ENCODE results near the gene ATXN7. TPM values are rescaled to one million over a fixed set of nuclear protein-coding genes. Genes with fewer than 3 reads are reported as not detected.

Gene ATXN7
- polyA plus RNA-seq, 3 donors: 2.7 to 29.5 (median 3.2) TPM

- Histone ChIP-seq H3K4me1 (ENCODE audit: control insufficient read depth in 1 of 2, insufficient read depth in 2 of 2, low read length in 2 of 2) (peaks cover 74 to 87% of the 10 kb centered on the region in 2 donors), H3K27ac (ENCODE audit: low read depth in 1 of 2, low read length in 2 of 2) (peak overlapping the region; percentile 43 to 79)
- WGBS (ENCODE audit: insufficient coverage): 67% methylated on average over 1 of the region's 3 CpGs
These were observed 69.0 kb downstream of the ATXN7 start for GRCh38 chr3:63932509-63933212.

GRCh38 chr3:63933459-63933858 lies 69.8 kb downstream of the ATXN7 start:
- H3K79me2 ChIP-seq (ENCODE audit: insufficient read depth, low read length): peaks cover 79% of the 10 kb centered on the region
- H3K4me2 ChIP-seq (replicated peaks; ENCODE audit: extremely low read depth, low read length, poor library complexity, severe bottlenecking): peak overlapping the region; percentile 72
- H3K27ac Mint-ChIP-seq: peak overlapping the region; percentile 90 to 97 (median 95)
- peaks cover 17 to 33% of the 10 kb centered on the region in 2 donors for H3K36me3 Mint-ChIP-seq
- no peaks in the 10 kb centered on the region for H3K27me3 ChIP-seq (ENCODE audit: control insufficient read depth in 2 of 2, insufficient read depth in 2 of 2, low read length in 2 of 2)
- intact Hi-C loops (cut with micrococcal nuclease): loop anchor here in 1 of 2 donors (2.0 to 5.0 kb wide), 2 partner anchors 21 to 34 kb away; partner anchors contain the start of gene SCAANT1
- WGBS (ENCODE audit: insufficient coverage): 80% methylated on average over 1 of the region's 1 CpG
- DNase-seq: peak; percentile 44 to 69 (median 60)
- H3K27me3 Mint-ChIP-seq (ENCODE audit: low read depth in 3 of 3): peaks cover 0 to 2% (median 0%) of the 10 kb centered on the region in 3 donors
- H3K9me3 Mint-ChIP-seq: no peaks in the 10 kb centered on the region
- H3K36me3 ChIP-seq (replicated peaks in 1 of 2; ENCODE audit: control insufficient read depth in 1 of 2, insufficient read depth in 2 of 2, low read length in 2 of 2): no peaks in the 10 kb centered on the region
- peaks cover 92% of the 10 kb centered on the region for H3K4me1 Mint-ChIP-seq
- peak overlapping the region in 1 of 3 experiments; percentile 61 for H3K4me3 ChIP-seq (replicated peaks in 1 of 3; ENCODE audit: low read depth in 2 of 3, low read length in 3 of 3)
- peaks cover 75 to 87% of the 10 kb centered on the region in 2 donors for H3K4me1 ChIP-seq (ENCODE audit: control insufficient read depth in 1 of 2, insufficient read depth in 2 of 2, low read length in 2 of 2)
- no peaks in the 10 kb centered on the region for H3K9me3 ChIP-seq (replicated peaks in 1 of 2; ENCODE audit: control insufficient read depth in 1 of 2, insufficient read depth in 1 of 2, low read length in 2 of 2)
- peak overlapping the region; percentile 33 for H3K9ac ChIP-seq (ENCODE audit: insufficient read depth, low read length, poor library complexity, severe bottlenecking)
- peaks cover 31% of the 10 kb centered on the region for H4K20me1 ChIP-seq (ENCODE audit: insufficient read depth, low read length)
- peak overlapping the region; percentile 41 to 83 for H3K4me3 Mint-ChIP-seq
- H2AFZ ChIP-seq (ENCODE audit: insufficient read depth, low read depth, low read length, poor library complexity, severe bottlenecking): no peak overlapping the region
- peak overlapping the region in 1 of 2 donors; percentile 79 for H3K27ac ChIP-seq (ENCODE audit: low read depth in 1 of 2, low read length in 2 of 2)
- TF ChIP-seq CTCF (IDR thresholded peaks at IDR 0.05): no peak

More at GRCh38 chr3:63932509-63933212, 69.0 kb downstream of the ATXN7 start:
- Histone ChIP-seq H3K4me3 (replicated peaks in 1 of 3; ENCODE audit: low read depth in 2 of 3, low read length in 3 of 3) (peak overlapping the region in 1 of 3 experiments; percentile 61), H3K4me2 (replicated peaks; ENCODE audit: extremely low read depth, low read length, poor library complexity, severe bottlenecking) (peak overlapping the region; percentile 72), H3K36me3 (replicated peaks in 1 of 2; ENCODE audit: control insufficient read depth in 1 of 2, insufficient read depth in 2 of 2, low read length in 2 of 2) (no peaks in the 10 kb centered on the region), H2AFZ (ENCODE audit: insufficient read depth, low read depth, low read length, poor library complexity, severe bottlenecking) (no peak overlapping the region), H3K79me2 (ENCODE audit: insufficient read depth, low read length) (peaks cover 77% of the 10 kb centered on the region), H3K9me3 (replicated peaks in 1 of 2; ENCODE audit: control insufficient read depth in 1 of 2, insufficient read depth in 1 of 2, low read length in 2 of 2) (no peaks in the 10 kb centered on the region), H3K9ac (ENCODE audit: insufficient read depth, low read length, poor library complexity, severe bottlenecking) (peak overlapping the region; percentile 33), H3K27me3 (ENCODE audit: control insufficient read depth in 2 of 2, insufficient read depth in 2 of 2, low read length in 2 of 2) (no peaks in the 10 kb centered on the region), H4K20me1 (ENCODE audit: insufficient read depth, low read length) (peaks cover 31% of the 10 kb centered on the region)
- Mint-ChIP-seq H3K9me3 (no peaks in the 10 kb centered on the region), H3K4me3 (peak overlapping the region in 1 of 2 donors; percentile 80), H3K27ac (peak overlapping the region; percentile 90 to 97 (median 93)), H3K27me3 (ENCODE audit: low read depth in 3 of 3) (peaks cover 0 to 2% (median 0%) of the 10 kb centered on the region in 3 donors), H3K4me1 (peaks cover 92% of the 10 kb centered on the region), H3K36me3 (peaks cover 17 to 33% of the 10 kb centered on the region in 2 donors)
- no peak for DNase-seq
- TF ChIP-seq CTCF (IDR thresholded peaks at IDR 0.05): no peak
- intact Hi-C loops (cut with micrococcal nuclease): loop anchor here in 1 of 2 donors (2.0 to 5.0 kb wide), 2 partner anchors 20 to 35 kb away; partner anchors contain the start of gene SCAANT1
